Measurements from ENCODE around the gene POC1A.

POC1A gene

GRCh38 chr3:52146189-52146588 lies 8.0 kb downstream of the POC1A start:
- TF ChIP-seq CTCF (IDR thresholded peaks at IDR 0.05; ENCODE audit: insufficient read depth, low read length, missing control alignments): no peak
- H3K4me3 ChIP-seq (ENCODE audit: low read depth, low read length): no peak overlapping the region
- no peak for DNase-seq (ENCODE audit: low read depth, low spot score)
- ChIA-PET POLR2A (no interaction called here), CTCF (interaction anchor here (0.6 to 21.0 kb wide), 8 partner anchors 14 to 205 kb away, joined by 3 to 725 read pairs (median 4); partner anchors contain the start of gene RRP9)

- TF ChIP-seq CTCF (IDR thresholded peaks at IDR 0.05; ENCODE audit: insufficient read depth, low read length, missing control alignments): no peak
- ChIA-PET CTCF (interaction anchor here (0.6 to 21.0 kb wide), 9 partner anchors 10 to 204 kb away, joined by 3 to 725 read pairs (median 5); partner anchors contain the start of gene RRP9), POLR2A (no interaction called here)
- DNase-seq (ENCODE audit: low read depth, low spot score): no peak
- no peak overlapping the region for H3K4me3 ChIP-seq (ENCODE audit: low read depth, low read length)
Observed at GRCh38 chr3:52145736-52146110, 8.5 kb downstream of the POC1A start.

- no peak for DNase-seq (ENCODE audit: low read depth, low spot score)
- ChIA-PET POLR2A (interaction anchor here (0.6 kb wide), 1 partner anchor 147 kb away, joined by 4 read pairs; no protein-coding TSS in a partner anchor), CTCF (interaction anchor here (0.6 to 21.0 kb wide), 32 partner anchors 8 to 204 kb away, joined by 3 to 725 read pairs (median 4); partner anchors contain the start of genes ACY1, DUSP7, POC1A and RRP9)
- no peak for TF ChIP-seq CTCF (IDR thresholded peaks at IDR 0.05; ENCODE audit: insufficient read depth, low read length, missing control alignments)
- H3K4me3 ChIP-seq (ENCODE audit: low read depth, low read length): no peak overlapping the region
Observed at GRCh38 chr3:52144796-52145735, 9.2 kb downstream of the POC1A start.

GRCh38 chr3:52144034-52144795 lies 10.0 kb downstream of the POC1A start:
- peak; percentile 95 for TF ChIP-seq CTCF (IDR thresholded peaks at IDR 0.05; ENCODE audit: insufficient read depth, low read length, missing control alignments)
- CTCF ChIA-PET: interaction anchor here (0.6 to 21.0 kb wide), 38 partner anchors 8 to 203 kb away, joined by 3 to 725 read pairs (median 4); partner anchors contain the start of genes ACY1, DUSP7, POC1A and RRP9
- DNase-seq (ENCODE audit: low read depth, low spot score): peak; percentile 41
- H3K4me3 ChIP-seq (ENCODE audit: low read depth, low read length): no peak overlapping the region
- POLR2A ChIA-PET: interaction anchor here (0.6 kb wide), 1 partner anchor 147 kb away, joined by 4 read pairs; no protein-coding TSS in a partner anchor

GRCh38 chr3:52143616-52144015 lies 10.6 kb downstream of the POC1A start:
- CTCF ChIA-PET: interaction anchor here (0.9 to 21.0 kb wide), 16 partner anchors 9 to 200 kb away, joined by 3 to 725 read pairs (median 6); partner anchors contain the start of genes ACY1 and RPL29
- TF ChIP-seq CTCF (IDR thresholded peaks at IDR 0.05; ENCODE audit: insufficient read depth, low read length, missing control alignments): no peak
- no peak overlapping the region for H3K4me3 ChIP-seq (ENCODE audit: low read depth, low read length)
- no peak for DNase-seq (ENCODE audit: low read depth, low spot score)
- POLR2A ChIA-PET: no interaction called here
